NCI-H774 (cell line): ENCODE measurements around the gene MT4.

Source experiments
- DNase-seq: peaks from one replicate; lab custom pipeline; 2025; lab: John Stamatoyannopoulos, UW

Gene MT4

DNA sequence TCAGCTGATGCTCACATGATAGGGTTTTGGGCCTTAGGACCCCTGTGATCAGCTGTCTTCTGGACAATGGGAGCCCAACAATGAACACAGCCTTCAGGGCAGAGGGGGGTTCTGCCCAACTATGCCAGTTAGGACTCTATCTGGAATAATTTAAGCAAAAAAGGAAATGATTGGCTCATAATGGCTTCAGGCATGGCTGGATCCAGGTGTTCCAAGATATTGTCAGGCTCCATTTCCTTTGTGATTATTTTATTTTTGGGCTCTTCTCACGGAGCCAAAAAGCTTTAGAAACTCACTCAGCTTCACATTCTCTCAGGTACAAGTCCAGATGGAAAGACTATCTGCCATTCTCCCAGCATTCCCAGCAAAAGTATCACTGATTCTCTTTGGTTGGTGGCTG lies 40.6 kb downstream of the MT4 start:
- no peak for DNase-seq

DNA sequence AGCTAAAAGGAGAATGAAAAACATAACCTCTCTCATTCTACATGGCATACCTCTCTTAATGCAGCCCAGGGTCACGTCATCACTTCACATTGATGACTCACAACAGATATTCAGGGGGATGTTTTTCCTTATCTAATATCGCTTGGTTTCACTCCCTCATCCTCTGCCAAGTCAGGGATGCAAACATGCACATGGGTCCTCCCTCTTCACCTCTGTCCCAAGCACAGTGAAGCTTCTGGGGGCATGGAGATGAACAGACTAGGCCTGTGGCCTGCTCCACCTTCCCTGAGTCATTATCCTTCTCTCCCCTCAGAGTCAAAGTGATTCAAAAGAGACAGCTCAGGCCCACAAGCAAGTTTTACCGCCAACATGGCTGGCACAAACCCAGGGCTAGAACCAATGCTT lies 41.2 kb downstream of the MT4 start:
- no peak for DNase-seq

DNA sequence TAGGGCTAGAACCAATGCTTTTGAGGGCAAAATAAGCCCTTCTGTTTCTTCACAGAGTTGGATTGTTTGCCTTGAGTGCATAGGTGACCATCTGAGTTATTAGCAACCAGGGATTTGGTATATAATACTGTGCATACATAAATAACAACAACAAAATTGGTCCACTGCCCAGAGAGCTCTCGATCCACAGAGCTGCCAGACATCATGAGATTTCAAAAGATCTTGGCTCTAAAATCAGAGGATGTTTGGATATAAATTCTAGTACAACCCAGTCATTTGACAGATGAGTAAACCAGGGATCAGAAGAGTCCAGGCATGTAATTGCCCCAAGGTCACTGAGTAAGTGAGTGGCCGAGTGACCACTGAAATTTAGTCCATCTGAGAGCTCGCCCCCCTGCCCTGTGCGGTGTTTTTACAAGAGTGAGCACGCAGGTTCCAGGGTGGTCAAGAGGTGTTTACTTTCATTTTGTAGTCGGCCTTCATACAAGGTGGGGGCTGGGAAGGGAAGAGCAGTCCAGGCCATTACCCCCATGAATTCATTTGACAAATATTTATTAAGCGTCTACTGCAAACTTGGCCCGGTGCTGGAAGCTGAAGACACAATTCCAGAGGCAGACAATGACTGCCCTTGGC lies 41.7 kb downstream of the MT4 start:
- no peak for DNase-seq

DNA sequence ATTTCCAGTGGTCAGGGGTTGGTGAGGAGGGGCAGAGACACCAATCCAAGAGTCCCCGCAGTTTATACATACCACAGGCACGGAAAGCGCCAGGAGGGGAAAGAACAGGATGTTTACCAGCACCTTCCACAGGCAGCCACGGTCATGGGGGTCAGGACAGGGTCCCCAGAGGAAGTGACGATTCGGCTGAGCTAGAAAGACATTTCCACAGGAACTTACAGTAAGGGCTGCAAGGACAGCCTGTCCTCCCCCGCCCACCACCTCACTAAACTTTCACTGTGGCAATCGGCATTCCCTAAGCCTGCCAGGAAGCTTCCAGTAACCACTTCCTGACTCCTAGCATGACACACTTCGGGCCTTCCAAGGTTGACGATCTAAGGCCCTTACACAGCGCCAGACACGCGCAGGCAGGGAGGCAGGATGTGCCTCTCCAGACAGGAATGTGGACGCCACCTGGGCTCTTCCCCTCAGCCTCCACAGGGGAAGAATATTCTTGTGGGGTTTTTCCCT lies 42.3 kb downstream of the MT4 start:
- no peak for DNase-seq

DNA sequence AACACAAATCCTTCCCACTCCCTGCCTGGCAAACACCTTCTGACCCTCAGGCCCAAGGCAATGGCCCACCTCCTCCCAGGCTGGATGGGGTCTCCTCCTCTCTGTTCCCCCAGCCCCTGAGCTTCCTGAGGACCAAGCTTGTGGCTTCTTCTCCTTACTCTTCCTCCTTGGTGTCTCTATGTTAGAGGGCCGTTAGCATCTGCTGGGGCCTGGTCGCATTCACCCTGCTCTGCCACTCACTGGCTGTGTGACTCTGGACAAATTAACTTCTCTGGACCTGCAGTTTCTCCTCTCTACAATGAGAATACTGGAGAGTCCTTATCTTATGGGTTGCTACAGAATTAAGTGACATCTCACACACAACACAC lies 42.8 kb downstream of the MT4 start:
- DNase-seq, result no peak

DNA sequence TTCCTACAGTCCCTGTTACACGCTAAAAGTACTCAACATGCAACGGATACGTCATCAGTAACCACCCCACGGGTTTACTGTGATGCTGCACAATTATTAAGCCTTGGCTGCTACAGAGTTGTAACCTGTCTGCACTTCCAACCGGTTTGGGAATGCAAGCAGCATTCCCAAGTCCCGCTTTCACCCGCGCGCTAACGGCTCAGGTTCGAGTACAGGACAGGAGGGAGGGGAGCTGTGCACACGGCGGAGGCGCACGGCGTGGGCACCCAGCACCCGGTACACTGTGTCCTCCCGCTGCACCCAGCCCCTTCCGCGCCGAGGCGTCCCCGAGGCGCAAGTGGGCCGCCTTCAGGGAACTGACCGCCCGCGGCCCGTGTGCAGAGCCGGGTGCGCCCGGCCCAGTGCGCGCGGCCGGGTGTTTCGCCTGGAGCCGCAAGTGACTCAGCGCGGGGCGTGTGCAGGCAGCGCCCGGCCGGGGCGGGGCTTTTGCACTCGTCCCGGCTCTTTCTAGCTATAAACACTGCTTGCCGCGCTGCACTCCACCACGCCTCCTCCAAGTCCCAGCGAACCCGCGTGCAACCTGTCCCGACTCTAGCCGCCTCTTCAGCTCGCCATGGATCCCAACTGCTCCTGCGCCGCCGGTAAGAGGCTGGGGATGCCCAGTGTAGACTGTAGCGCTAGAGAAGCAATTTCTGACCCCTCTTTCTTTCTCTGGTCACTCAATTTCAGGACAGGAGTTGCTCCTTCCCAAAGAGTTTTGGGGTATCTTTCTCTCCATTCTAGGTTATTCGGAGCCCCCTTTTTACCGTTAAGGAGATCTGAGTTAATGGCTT lies 43.4 kb downstream of the MT4 start, which contains the start of gene MT2A:
MT2A (plus strand) TSS at position 542 of the 833 bp plus-strand sequence; CDS start at position 614, 72 bp downstream.
- DNase-seq, result peak; percentile 95

DNA sequence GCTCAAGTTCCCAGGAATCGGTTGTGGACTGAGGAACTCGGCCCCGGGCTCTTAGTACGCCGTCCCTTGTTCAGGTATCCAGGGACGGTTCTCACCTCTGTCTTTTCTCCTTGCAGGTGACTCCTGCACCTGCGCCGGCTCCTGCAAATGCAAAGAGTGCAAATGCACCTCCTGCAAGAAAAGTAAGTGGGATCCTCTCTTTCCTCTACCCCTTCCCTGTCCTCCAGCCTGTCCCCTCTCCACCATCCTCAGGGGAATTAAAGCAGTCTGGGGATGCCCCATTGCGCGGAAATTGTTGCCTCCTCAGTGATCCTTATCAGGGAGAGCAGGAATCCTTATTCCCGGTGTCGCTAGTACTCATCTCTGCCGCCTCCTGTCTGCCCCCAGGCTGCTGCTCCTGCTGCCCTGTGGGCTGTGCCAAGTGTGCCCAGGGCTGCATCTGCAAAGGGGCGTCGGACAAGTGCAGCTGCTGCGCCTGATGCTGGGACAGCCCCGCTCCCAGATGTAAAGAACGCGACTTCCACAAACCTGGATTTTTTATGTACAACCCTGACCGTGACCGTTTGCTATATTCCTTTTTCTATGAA lies 44.1 kb downstream of the MT4 start:
- DNase-seq, result no peak

DNA sequence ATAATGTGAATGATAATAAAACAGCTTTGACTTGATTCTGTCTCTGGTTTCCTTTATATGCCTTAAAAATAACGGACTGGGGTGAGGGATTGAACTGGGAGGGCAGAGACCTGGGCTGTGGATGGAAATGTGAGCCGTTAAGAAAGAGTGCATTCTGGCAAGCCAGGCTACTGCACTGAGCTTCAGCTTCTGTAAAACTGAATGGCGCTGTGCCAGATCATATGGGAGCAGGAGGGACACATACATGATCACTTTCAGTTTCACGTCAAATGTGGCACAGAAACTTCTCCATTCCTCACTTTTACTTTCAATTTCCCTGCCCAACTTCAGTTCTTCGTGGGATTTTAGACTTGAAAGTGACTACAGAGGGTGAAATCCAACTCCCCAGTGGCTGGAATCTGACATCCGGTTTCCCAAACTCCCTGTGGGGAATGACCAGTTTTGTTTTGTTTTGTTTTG lies 44.6 kb downstream of the MT4 start:
- no peak for DNase-seq

DNA sequence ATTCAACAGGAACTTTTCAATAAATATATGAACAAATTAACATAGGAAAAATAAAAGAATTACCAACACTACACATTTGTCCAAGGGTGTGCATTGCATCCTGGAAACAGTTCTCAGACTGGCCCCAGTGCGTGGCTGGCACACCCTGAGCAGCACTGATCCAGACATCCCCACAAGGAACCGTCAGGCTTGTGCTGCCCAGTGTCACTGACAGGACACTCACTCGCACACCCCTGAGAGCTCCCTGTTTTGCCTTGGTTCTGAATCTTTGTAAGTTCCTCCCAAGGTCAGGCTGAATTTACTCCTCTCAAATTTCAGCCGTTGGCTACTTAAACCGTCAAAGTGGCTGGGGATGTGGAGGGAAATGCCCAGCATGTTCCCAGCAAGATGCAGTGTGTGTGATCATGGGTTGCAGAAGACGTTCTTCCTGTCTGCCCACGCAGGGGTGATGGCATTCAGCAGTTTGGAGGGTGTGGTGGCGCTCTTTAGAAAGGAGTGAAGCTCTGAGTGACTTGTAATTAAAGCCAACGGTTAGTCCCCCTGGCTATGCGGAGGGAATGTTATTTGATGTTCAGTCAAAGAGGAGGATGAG lies 45.2 kb downstream of the MT4 start:
- no peak for DNase-seq

DNA sequence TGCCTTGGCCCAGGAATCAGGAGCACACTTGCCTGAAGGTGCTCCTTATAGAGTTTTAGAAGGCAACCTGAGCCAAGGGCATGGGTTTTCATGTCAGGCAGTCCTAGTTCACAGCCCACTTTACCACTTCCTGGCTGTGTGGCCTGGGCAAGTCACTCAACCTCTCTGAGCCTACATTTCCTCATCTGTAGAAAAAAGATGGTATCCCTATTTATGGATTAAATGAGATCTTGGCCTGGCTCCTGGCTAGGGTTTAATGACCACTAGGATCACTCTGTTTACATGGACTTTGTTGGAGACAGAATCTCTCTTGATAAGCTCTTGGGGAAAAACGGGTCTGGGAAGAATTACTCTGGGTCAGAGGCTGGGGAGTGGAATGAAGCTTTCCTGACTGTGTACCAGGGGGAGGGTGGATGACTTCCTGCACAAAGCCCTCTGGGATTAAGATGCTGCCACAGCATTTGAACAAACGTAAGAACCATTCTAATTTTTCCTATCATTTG lies 45.8 kb downstream of the MT4 start:
- no peak for DNase-seq

DNA sequence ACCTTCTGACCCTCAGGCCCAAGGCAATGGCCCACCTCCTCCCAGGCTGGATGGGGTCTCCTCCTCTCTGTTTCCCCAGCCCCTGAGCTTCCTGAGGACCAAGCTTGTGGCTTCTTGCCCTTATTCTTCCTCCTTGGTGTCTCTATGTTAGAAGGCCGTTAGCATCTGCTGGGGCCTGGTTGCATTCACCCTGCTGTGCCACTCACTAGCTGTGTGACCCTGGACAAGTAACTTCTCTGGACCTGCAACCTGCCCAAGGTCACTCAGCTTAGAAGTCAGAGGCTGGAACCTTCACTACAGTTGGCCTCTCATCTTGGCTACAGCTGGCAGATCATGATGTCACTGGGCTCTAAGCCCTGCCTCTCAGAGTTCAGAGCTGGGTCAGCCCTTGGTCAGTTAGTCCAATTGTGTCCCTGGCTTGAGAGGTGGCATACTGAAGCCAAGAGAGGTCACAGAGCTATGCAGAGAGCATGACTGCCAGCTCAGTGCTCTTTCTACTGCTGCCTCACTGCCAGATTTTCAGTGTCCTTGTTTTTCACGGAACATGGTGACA lies 46.5 kb downstream of the MT4 start:
- DNase-seq, result no peak

DNA sequence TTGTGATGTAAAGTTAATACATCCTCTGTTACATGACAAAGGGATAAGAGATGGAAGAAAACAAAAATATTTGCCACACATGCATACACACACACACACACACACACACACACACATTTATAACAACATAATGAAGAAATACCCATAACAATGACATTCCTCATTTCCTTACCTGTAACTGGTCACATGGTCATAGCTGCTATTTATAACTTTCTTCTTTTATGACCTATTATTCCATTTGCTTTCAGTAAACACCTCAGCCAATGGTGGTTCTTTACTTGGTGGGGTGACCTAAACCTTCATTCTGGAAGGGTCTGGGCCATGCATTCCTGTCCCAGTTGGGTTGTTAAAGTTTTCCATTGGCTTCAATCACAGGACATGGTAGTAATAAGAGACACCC lies 48.8 kb downstream of the MT4 start:
- no peak for DNase-seq

DNA sequence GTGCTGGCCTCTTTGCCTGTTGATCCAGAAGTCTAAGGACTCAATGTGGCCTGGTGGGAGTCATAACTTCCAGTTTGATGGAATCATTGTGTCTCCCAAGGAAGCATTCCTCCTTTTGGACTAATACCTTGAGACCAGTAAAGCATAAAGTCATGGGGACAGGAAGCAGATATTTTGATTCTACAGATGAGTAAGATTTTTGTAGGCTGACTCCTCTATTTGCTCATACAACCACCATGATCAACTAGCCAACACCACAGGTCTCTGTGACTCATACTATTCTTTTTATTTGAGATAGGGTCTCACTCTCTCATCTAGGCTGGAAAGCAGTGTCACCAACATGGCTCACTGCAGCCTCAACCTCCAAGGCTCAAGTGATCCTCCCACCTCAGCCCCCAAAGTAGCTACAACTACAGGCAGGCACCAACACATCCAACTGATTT lies 49.7 kb downstream of the MT4 start:
- DNase-seq, result no peak

DNA sequence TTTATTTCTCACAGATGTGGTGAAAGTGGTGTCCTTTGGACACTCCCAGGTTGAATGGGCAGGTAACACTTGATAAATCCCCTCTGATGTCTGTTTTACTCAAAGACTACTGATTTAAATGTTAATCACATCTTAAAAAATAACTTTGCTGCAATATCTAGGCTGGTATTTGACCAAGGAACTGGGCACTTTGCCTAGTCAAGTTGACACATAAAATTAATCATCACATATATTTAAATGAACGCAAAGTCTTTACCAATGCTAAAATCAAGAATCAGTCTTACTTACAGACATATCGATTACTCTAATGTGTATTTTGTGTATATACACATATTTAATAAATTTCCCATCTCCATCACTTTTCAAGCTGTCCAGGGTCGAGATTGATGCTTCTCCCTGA lies 50.5 kb downstream of the MT4 start:
- no peak for DNase-seq

DNA sequence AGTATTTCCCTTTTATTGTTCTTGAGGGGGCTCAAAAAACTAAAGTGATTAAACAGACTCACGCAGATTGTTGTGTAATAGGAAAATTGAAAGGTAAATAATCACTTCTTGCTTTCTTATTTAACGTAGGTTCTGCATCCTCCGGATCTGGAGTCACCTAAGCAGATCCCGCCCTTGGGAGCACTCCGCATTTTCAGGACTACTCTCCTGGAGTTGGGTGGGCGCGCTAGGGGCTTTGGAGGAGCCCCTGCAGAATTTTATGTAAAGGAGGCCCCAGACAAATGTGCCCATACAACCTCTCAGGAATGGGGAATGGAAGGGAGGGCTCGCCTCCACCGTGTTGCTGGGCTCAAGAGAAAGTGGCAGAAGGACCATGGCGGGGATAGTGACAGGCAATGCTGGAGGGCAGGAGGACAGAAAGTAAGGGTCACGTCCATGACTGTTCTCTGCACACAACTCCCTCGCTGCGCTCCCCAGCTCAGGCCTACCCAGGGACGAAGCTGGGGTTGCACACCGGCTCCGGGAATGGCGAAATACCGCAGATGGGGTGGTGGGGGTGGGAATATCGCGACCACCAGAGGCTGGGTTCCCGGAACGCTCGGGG lies 51.8 kb downstream of the MT4 start:
- DNase-seq, result no peak

DNA sequence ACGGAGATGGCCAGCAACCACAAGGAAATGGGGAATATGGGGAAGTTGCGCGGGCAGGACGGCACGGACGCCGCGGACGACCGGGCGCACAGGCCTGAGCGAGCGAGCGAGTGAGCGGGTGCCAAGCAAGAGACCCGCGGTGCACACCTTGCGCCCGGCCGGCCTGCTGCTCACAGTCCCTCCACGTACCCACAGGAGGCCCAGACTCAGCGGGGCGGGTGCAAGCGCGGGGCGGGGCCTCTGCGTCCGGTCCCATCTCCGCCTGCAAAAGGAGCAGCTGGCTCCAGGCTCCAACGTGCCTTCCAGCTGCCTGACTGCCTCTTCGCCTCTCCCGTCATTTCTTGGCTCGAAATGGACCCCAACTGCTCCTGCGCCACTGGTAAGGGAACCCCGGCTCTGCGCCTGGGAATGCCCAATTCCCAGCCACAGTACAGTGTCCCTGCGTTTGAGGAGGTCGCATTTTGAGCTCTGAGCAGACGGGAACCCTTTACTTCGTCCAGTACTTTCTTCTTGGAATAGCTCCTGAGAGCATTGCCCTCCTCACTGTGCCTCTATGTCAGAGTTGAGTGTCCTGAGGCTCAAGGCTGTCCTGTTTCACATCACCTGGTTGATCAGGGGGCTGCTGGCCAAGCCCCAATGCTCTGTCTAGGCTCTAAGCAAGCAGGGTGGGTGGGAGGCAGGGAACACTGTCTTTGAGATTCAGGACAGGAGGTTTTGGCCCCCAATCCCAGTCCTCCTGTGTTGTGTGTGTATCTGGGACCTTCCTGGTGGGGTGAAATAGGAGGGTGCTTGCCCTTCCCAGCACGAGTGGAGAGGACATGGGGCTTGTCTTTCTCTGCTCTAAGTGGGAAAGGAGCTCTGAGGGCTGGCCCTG lies 52.6 kb downstream of the MT4 start:
- DNase-seq, result no peak

DNA sequence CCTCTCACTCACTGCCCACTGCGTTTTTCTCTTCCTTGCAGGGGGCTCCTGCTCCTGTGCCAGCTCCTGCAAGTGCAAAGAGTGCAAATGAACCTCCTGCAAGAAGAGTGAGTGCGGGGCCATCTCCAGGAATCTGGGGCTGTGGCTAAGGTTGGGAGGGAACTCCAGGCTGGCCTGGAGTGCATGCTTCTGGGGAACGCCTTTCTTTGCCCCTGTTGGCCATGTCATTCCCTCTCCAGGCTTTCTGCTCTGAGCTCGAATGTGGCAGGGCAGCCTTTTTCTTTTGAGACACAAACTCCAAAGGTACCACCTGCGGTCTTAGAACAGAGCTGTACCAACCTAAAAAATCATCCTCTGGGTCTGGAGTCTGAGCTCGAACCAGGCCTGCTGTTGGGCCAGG lies 53.3 kb downstream of the MT4 start:
- no peak for DNase-seq
